ENCODE data around the gene PADI2. TPM values are rescaled to one million over a fixed set of nuclear protein-coding genes. Genes with fewer than 3 reads are reported as not detected.

The PADI2 gene
- total and polyA plus RNA-seq, 2 donors (not counting 1 experiment from before 2014, with no cell fraction given), result 0.25 to 14.2 TPM

DNA sequence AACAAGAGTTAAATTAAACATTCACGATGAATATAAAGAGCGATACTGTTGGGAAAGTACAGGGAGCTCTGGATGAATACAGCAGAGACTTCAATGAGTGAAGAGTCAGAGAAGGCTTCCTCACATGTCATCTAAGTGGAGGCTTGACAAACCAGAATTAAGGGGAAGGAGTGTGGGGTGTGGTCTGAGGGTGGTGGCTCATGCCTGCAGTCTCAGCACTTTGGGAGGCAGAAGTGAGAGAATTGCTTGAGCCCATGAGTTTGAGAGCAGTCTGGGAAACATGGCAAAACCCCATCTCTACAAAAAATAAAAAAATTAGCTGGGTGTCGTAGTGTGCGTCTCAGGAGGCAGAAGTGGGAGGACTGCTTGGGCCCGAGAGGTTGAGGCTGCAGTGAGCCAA is 74.1 kb downstream of the PADI2 start:
- Mint-ChIP-seq H3K4me1 (peaks cover 19% of the 10 kb centered on the region), H3K27ac (peak overlapping the region; percentile 1), H3K27me3 (no peaks in the 10 kb centered on the region), H3K4me3 (peak overlapping the region; percentile 83), H3K9me3 (ENCODE audit: insufficient read depth) (no peaks in the 10 kb centered on the region)
- H2AFZ ChIP-seq (ENCODE audit: insufficient read depth, low read depth, low read length, poor library complexity, severe bottlenecking), result no peak overlapping the region
- POLR2A ChIA-PET, result no interaction called here
- peaks cover 2 to 40% of the 10 kb centered on the region in 2 experiments for H3K36me3 ChIP-seq (replicated peaks in 1 of 2; ENCODE audit: control extremely low read depth in 1 of 2, control insufficient read depth in 1 of 2, extremely low read depth in 1 of 2, insufficient read depth in 2 of 2, low read length in 1 of 2)
- no peak for TF ChIP-seq EZH2 (IDR thresholded peaks at IDR 0.05; ENCODE audit: borderline replicate concordance, insufficient read depth, low read depth, low read length, poor library complexity, severe bottlenecking)
- TF ChIP-seq, protein P1, sequence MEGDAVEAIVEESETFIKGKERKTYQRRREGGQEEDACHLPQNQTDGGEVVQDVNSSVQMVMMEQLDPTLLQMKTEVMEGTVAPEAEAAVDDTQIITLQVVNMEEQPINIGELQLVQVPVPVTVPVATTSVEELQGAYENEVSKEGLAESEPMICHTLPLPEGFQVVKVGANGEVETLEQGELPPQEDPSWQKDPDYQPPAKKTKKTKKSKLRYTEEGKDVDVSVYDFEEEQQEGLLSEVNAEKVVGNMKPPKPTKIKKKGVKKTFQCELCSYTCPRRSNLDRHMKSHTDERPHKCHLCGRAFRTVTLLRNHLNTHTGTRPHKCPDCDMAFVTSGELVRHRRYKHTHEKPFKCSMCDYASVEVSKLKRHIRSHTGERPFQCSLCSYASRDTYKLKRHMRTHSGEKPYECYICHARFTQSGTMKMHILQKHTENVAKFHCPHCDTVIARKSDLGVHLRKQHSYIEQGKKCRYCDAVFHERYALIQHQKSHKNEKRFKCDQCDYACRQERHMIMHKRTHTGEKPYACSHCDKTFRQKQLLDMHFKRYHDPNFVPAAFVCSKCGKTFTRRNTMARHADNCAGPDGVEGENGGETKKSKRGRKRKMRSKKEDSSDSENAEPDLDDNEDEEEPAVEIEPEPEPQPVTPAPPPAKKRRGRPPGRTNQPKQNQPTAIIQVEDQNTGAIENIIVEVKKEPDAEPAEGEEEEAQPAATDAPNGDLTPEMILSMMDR (IDR thresholded peaks at IDR 0.05), result no peak
- DNase-seq (no peak), ATAC-seq (ENCODE audit: low read depth) (no peak)
- WGBS (ENCODE audit: insufficient coverage), result 50% methylated on average over 2 of the region's 5 CpGs
- no peaks in the 10 kb centered on the region for H3K27me3 ChIP-seq (replicated peaks in 1 of 4; ENCODE audit: control extremely low read depth in 1 of 4, control insufficient read depth in 3 of 4, insufficient read depth in 4 of 4, low read length in 3 of 4)
- peaks cover 31% of the 10 kb centered on the region for H4K20me1 ChIP-seq (ENCODE audit: control insufficient read depth, insufficient read depth, low read length, poor library complexity, severe bottlenecking)
- H3K9ac ChIP-seq (ENCODE audit: low read length), result no peak overlapping the region
- intact Hi-C loops (cut with micrococcal nuclease), result no loop called here
- peaks cover 6 to 11% of the 10 kb centered on the region in 2 donors for H3K4me1 ChIP-seq (ENCODE audit: control insufficient read depth in 2 of 2, insufficient read depth in 2 of 2, low read length in 2 of 2)
- CTCF ChIA-PET, result interaction anchor here (1.2 to 6.9 kb wide), 7 partner anchors 8 to 424 kb away, joined by 4 to 73 read pairs (median 5); no protein-coding TSS in a partner anchor
- H3K4me3 ChIP-seq (ENCODE audit: control extremely low read depth in 1 of 5, extremely low read depth in 1 of 5, insufficient read depth in 1 of 5, low read depth in 2 of 5, low read length in 4 of 5), result no peak overlapping the region
- no peak overlapping the region for H3K27ac ChIP-seq (ENCODE audit: low read length in 2 of 2)
- peaks cover 75% of the 10 kb centered on the region for H3K79me2 ChIP-seq (ENCODE audit: control insufficient read depth, insufficient read depth, low read length)
- no peak overlapping the region for H3K4me2 ChIP-seq (replicated peaks; ENCODE audit: low read depth, low read length, poor library complexity, severe bottlenecking)
- no peaks in the 10 kb centered on the region for H3K9me3 ChIP-seq (ENCODE audit: control extremely low read depth in 1 of 3, control insufficient read depth in 2 of 3, insufficient read depth in 1 of 3, low read length in 2 of 3)

DNA sequence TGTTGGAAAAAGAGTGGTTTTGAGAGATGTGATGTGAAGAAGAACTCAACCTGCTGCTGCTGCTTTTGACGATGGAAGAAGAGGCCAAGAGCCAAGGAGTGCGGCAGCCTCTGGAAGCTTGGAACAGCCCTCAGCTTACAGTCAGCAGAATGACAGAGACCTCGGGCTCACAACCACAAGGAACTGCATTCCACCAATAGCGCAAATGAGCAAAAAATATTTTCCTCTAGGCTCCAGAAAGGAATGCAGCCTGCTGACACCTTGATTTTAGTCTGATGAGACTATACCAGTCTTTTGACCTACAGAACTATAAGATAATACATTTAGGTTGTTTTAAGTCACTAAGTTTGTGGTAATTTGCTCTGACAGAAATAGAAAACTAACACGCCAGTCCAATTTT is 75.6 kb downstream of the PADI2 start:
- intact Hi-C loops (cut with micrococcal nuclease), result no loop called here
- Histone ChIP-seq H4K20me1 (ENCODE audit: control insufficient read depth, insufficient read depth, low read length, poor library complexity, severe bottlenecking) (peaks cover 30% of the 10 kb centered on the region), H3K4me2 (replicated peaks; ENCODE audit: low read depth, low read length, poor library complexity, severe bottlenecking) (no peak overlapping the region), H3K36me3 (replicated peaks in 1 of 2; ENCODE audit: control extremely low read depth in 1 of 2, control insufficient read depth in 1 of 2, extremely low read depth in 1 of 2, insufficient read depth in 2 of 2, low read length in 1 of 2) (peaks cover 0 to 41% of the 10 kb centered on the region in 2 experiments), H3K9ac (ENCODE audit: low read length) (no peak overlapping the region), H3K9me3 (ENCODE audit: control extremely low read depth in 1 of 3, control insufficient read depth in 2 of 3, insufficient read depth in 1 of 3, low read length in 2 of 3) (no peaks in the 10 kb centered on the region), H2AFZ (ENCODE audit: insufficient read depth, low read depth, low read length, poor library complexity, severe bottlenecking) (no peak overlapping the region), H3K79me2 (ENCODE audit: control insufficient read depth, insufficient read depth, low read length) (peaks cover 65% of the 10 kb centered on the region), H3K27ac (ENCODE audit: low read length in 2 of 2) (no peak overlapping the region), H3K4me3 (ENCODE audit: control extremely low read depth in 1 of 5, extremely low read depth in 1 of 5, insufficient read depth in 1 of 5, low read depth in 2 of 5, low read length in 4 of 5) (no peak overlapping the region), H3K27me3 (replicated peaks in 1 of 4; ENCODE audit: control extremely low read depth in 1 of 4, control insufficient read depth in 3 of 4, insufficient read depth in 4 of 4, low read length in 3 of 4) (no peaks in the 10 kb centered on the region), H3K4me1 (ENCODE audit: control insufficient read depth in 2 of 2, insufficient read depth in 2 of 2, low read length in 2 of 2) (peaks cover 6 to 11% of the 10 kb centered on the region in 2 donors)
- ATAC-seq (ENCODE audit: low read depth) (no peak), DNase-seq (no peak)
- H3K4me3 Mint-ChIP-seq, result no peak overlapping the region
- POLR2A ChIA-PET, result no interaction called here
- no peaks in the 10 kb centered on the region for H3K9me3 Mint-ChIP-seq (ENCODE audit: insufficient read depth)
- H3K27me3 Mint-ChIP-seq, result no peaks in the 10 kb centered on the region
- WGBS (ENCODE audit: insufficient coverage), result 100% methylated on average over 2 of the region's 5 CpGs
- peaks cover 19% of the 10 kb centered on the region for H3K4me1 Mint-ChIP-seq
- H3K27ac Mint-ChIP-seq, result no peak overlapping the region
- TF ChIP-seq, protein P1 (IDR thresholded peaks at IDR 0.05), result no peak
- TF ChIP-seq EZH2 (IDR thresholded peaks at IDR 0.05; ENCODE audit: borderline replicate concordance, insufficient read depth, low read depth, low read length, poor library complexity, severe bottlenecking), result no peak
- CTCF ChIA-PET, result interaction anchor here (1.4 to 6.9 kb wide), 3 partner anchors 83 to 93 kb away, joined by 3 to 73 read pairs (median 5); no protein-coding TSS in a partner anchor

All from B cell (primary cell).